HG03159 (cell line): ENCODE measurements around the gene GLT1D1.

Experiments
- ATAC-seq: cut with Tn5 transposase; IDR thresholded peaks from one replicate; pipeline ENCODE4 v1.9.1; 2021; ENCODE audit warnings: mild to moderate bottlenecking, moderate library complexity; ENCODE audit not compliant: unreplicated experiment

Gene GLT1D1

DNA sequence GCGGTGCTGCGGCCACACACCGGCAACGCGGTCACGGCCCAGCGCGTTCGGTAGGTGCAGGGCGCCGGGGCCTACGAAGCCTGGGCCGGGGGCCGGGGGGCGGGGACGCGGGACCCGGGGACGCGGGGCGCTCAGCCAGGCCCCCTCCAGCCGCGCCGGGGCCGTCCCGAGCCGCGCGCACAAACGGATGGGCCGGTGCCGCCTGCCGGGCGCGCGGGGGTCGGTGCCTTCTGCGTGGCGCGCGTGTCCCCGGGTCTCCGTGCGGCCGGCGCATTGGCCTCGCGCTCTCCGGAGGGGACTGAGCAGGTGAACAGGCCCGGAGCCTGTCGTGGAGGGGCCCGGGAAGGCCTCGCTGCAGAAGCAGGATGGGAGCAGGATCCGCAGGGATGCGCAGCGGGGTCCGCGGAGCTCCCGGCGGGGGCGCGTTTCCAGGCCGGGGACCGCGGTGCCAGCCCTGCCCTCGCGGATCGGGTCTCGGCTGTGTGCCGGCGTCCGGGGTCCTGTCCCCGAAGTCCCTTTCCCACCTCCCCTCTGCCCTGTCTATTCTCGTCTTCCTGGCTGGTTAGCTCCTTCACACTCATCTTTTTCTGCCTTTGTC lies 421 bp downstream of the GLT1D1 start:
- peak; percentile 55 for ATAC-seq

DNA sequence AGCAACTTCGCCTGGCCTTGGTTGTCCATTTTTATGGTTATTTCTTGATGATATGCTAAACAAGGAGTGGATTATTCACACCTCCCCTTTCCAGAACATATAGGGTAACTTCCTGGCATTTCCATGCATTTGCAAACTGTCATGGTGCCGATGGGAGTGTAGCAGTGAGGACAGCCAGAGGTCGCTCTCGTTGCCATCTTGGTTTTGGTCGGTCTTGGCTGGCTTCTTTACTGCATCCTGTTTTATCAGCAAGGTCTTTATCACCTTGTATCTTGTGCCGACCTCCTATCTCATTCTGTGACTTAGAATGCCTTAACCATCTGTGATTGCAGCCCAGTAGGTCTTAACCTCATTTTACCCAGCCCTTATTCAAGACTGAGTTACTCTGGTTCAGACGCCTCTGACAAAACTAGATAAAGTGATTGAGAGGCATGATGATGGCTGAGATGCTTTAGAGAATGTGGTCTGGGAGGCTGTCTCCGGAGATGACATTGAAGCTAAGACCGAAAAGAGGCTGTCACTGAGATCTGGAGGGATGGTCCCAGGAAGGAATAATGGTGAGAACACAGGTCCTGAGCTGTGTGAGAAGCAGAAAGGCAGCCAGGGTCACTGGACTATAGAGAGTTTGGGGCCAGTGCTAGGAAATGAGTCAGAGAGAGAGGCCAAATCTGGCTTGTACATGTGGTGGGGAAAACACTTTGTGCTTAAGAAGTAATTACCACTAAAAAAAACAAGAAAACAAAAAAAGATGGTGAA lies 2.9 kb downstream of the GLT1D1 start:
- no peak for ATAC-seq

DNA sequence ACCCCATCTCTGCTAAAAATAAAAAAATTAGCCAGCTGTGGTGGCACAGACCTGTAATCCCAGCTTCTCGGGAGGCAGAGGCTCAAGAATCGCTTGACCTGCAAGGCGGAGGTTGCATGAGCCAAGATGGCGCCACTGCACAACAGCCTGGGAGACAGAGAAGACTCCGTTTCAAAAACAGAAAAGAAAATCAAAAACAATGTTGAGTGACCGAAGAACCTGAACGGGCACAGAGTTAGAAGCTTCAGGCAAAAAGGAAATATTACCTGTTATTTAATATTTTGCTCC lies 3.5 kb downstream of the GLT1D1 start:
- no peak for ATAC-seq

DNA sequence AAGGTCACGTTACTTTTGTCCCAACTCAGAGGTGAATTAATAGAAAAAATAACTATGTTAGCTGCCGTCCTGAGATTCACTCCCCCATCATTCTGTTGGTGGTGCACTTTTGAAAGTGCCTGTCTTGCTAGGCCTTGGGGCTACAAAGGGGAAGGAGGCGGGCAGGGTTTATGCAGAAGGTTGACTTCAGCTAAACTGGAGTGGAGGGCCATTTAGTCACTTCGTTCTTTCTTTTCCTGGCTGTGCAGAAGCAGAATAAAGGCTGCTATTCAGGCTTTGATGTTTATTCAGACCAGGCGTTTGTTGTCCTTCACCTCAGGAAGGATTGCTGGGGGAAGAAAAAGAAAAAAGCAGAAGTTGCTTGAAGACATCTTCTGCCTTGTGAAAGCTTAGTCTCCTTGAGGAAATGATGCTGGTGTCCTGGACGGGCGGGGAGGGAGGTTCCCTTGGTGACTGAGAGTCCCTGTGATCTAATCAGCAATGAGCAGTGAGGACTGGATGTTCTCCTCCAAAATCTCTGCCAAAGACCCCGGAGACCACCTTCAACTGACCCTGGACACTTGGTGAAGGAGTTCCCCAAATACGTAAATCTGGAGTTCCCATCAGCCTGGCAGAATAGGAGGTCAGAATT lies 4.0 kb downstream of the GLT1D1 start:
- no peak for ATAC-seq

DNA sequence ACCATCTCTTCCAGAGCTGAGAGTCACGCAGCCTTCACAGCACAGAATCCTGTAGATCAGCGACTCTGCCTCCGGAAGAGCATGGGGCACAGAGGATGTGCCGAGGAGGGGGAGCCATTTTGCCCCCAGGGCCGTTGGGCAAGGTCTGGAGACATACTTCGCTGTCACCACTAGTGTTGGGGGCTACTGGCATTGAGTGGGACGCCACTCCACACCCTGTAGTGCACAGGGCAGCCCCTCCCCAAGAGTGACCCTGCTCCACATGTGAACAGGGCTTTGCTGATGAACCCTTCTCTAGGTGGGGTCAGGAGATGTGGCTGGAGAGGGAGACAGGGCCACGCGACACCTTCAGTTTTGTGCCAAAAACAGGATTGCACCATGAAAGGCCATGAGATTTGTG lies 6.0 kb downstream of the GLT1D1 start:
- ATAC-seq: no peak

- ATAC-seq: no peak
These were observed 8.1 kb downstream of the GLT1D1 start for GRCh38 chr12:128861226-128862016.

DNA sequence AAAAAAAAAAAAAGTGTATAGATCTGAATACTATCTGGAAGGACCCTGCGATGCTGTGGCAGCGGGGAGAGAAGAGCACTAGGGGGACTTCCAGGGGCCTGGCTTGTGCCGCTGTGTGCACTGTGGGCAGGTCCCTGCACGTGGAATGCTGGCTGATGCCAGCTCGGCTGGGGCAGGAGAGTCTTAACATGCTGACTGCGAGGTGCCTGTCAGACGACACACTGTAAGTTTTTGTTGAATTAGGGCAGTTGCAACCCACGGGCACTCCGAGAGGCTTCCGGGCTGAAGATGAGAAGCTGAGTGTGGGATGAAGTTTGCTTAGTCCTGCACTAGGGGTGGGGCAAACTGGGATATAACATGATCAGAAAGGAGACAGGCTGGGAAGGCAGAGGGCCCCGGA lies 10.7 kb downstream of the GLT1D1 start:
- no peak for ATAC-seq

DNA sequence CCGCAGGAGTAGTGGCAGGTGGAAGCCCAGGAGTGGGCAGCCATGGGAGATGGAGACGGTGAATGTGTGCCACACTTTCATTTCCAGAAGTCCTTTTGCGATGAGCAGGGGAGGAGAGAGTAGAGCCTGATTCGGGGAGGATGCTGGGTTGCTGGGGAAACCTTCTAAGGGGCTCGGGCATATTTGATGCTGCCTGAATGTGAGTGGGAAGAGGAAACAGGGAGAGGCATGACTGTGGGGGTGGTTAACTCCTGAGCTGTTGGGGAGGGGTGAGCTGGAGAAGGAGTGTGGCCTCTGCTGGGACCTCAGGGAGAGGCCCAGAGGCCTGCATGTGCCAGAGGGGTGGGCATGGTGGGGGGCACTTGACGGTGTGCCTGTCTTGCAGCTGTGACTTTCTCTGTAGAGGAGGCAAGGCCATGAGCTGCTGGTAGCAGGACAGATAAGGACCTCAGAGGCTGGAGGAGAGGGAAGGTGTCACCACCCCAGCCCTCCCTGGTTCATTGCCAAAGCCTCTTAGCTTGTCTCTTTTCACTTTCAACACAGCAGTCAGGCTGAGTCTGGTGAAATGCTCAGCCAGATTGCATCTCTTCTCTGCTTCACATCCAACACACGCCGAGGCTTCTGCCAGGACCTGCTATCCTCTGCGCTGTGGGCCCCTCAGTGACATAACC lies 11.4 kb downstream of the GLT1D1 start:
- ATAC-seq: no peak

- ATAC-seq: no peak
These were observed 14.2 kb downstream of the GLT1D1 start for GRCh38 chr12:128867466-128867865.

DNA sequence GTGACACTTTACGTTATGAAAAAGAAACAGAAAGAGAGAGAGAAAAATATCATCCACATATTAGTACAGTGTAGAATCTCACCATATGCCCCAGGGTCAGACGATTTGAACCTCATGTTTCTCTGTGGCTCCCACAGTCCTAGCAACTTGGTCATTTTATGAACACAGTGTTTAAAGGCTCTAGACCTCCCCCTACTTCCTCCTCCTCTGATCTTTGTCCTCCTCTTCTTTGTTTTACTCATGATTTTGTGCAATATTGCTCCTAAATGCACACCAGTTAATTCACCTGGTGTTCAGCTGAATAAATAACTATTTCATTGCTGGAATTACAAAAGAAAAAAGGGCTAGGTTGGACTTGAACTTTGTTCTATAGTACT lies 18.2 kb downstream of the GLT1D1 start:
- ATAC-seq: no peak

- ATAC-seq: no peak
These were observed 19.0 kb downstream of the GLT1D1 start for GRCh38 chr12:128872303-128872702.

DNA sequence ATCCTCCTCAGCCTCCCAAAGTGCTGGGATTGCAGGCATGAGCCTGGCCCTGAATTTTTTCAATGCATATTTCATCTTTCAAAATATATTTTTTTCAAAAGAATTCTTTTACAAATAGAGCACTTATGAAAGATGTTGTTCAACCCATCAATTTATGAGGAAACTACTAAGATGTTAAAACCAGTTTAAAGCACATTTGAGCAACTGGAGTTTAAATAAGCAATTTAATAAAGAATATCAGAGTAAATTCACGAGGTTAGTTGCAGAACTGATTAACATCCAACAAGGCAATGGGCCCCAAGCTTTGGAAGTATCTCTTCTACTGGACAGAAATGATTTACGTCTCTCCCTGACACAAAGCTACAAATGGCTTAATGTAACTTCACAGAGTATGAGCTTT lies 23.3 kb downstream of the GLT1D1 start:
- no peak for ATAC-seq

GRCh38 chr12:128879898-128880764 lies 26.9 kb downstream of the GLT1D1 start:
- no peak for ATAC-seq

- ATAC-seq: no peak
These were observed 38.6 kb downstream of the GLT1D1 start for GRCh38 chr12:128891856-128892255.

- ATAC-seq: no peak
These were observed 50.0 kb downstream of the GLT1D1 start for GRCh38 chr12:128903236-128903635.

DNA sequence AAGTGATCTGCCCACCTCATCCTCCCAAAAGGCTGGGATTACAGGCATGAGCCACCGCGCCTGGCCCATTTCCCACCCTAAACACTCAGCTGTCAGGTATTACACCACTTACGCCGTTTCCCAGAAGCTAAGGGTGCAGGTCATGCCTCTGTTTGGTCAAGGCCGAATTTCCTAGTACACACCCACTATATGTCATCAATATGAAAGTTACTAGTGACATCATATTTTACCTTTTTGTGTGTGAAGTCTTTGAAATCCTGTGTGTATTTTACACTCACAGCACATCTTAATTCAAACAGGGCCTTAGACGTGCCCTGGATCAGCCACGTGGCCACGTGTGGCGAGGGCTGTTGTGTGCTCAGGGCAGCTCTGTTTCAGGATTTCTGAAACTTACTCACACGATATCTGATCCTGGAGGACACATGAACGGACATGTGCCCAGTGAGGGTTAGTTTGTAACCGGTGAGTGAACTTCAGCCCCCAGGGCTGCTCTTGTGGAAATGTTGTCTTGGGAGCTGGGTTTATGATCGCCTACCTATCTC lies 51.8 kb downstream of the GLT1D1 start:
- ATAC-seq: no peak

DNA sequence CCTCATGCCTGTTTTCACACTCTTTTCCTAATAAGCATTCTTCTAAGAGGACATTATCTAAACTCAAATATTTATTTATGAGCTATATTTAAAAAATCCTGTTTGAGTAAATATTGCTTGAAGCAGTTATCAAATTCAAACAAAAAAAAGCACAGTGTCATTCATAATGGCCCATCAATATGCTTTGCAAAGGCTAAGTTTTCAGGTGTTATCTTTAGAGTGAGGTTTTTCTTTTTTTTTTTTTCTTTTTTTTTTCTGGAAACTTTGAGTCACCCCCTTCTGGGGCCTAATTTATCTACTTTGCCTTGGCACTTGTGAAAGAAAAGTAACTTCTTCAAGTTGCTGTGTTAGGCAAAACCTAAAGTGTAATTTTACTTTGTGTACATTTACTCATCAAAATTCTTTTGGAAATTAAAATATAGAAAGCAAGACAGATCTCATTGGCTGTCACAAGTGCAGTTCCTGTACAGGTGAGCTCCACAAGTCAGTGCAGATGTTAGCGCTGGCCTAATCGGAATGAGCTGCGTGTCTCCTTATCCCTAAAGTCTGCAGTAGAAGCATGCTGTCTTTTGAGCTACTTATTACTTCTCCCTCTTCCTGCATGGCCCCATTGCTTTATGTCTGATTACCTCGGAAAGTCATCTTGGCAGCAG lies 53.3 kb downstream of the GLT1D1 start:
- ATAC-seq: no peak

DNA sequence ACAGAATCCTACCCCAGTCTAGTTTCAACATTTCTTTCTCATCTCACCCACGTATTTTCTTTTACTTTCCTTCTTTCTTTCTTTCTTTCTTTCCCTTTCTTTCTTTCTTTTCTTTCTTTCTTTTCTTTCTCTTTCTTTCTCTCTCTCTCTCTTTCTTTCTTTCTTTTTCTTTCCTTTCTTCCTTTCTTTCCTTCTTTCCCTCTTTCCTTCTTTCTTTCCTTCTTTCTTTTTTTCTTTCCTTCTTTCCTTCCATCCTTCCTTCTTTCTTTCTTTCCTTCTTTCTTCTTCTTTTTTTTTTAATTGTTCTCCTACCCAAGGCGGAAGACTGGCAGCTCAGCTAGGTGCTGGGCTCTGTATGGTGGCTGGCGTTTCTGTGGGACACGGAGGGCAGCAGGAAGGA lies 55.0 kb downstream of the GLT1D1 start:
- ATAC-seq: no peak

GRCh38 chr12:128909653-128910052 lies 56.4 kb downstream of the GLT1D1 start:
- no peak for ATAC-seq

DNA sequence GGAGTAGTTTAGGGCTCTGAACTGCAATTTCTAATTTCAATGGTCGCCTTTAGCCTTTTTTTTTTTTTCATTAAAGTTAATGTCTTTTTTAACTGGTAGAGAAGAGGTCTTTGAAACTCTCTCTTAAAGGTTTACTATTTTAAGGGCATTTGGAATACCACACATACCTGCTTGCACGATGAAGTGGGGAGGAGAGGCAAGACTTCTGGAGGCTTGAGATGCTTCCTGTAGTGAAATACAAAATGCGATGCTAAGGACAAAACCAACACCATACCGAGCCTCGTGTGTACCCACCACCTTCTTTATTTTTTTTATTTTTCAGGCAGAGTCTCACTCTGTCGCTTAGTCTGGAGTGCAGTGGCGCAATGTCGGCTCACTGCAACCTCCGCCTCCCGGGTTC lies 57.4 kb downstream of the GLT1D1 start:
- no peak for ATAC-seq
